ENCODE results near the gene MFGE8. TPM values are rescaled to one million over a fixed set of nuclear protein-coding genes. Genes with fewer than 3 reads are reported as not detected.

MFGE8 gene
- total and polyA plus RNA-seq, 9 of the 15 experiments (the other 6 are each of a cell fraction or from before 2014, with no cell fraction given): 2.3 to 142 (median 62.3) TPM

GRCh38 chr15:88865498-88866099, 47.6 kb downstream of the MFGE8 start (continued):
- TF ChIP-seq E2F5 (CRISPR knock-in tag; IDR thresholded peaks at IDR 0.05): no peak
- no peak for TF ChIP-seq TRIM28 (IDR thresholded peaks at IDR 0.05)
- TF ChIP-seq CEBPG (CRISPR knock-in tag; IDR thresholded peaks at IDR 0.05): no peak
- no peak for TF ChIP-seq CEBPG (tag; conservative IDR thresholded peaks at IDR 0.05 in 1 of 2, IDR thresholded peaks at IDR 0.05 in 1 of 2)
- no peak for TF ChIP-seq ZC3H8 (IDR thresholded peaks at IDR 0.05)
- TF ChIP-seq RERE (CRISPR knock-in tag; IDR thresholded peaks at IDR 0.05; ENCODE audit: borderline replicate concordance): no peak
- no peak for TF ChIP-seq ZNF133 (CRISPR knock-in tag; IDR thresholded peaks at IDR 0.05)
- no peak for TF ChIP-seq ZNF347 (CRISPR knock-in tag; IDR thresholded peaks at IDR 0.05; ENCODE audit: low read depth)
- 0 out of 4 replicates have a peak, but pooled peaks of 1 of the 2 experiments have one; percentile 43 for TF ChIP-seq RCOR1 (IDR thresholded peaks at IDR 0.05; ENCODE audit: borderline replicate concordance in 1 of 2, low read depth in 2 of 2, low read length in 2 of 2)
- no peak for TF ChIP-seq HEY1 (CRISPR knock-in tag; IDR thresholded peaks at IDR 0.05; ENCODE audit: borderline replicate concordance)
- TF ChIP-seq BDP1 (IDR thresholded peaks at IDR 0.05; ENCODE audit: insufficient read depth, insufficient read length): no peak
- no peak for TF ChIP-seq NR3C1 (CRISPR knock-in tag; IDR thresholded peaks at IDR 0.05)
- no peak for TF ChIP-seq CAMTA2 (CRISPR knock-in tag; conservative IDR thresholded peaks at IDR 0.05)
- TF ChIP-seq JUNB (CRISPR knock-in tag; conservative IDR thresholded peaks at IDR 0.05): no peak
- TF ChIP-seq ZBTB17 (CRISPR knock-in tag; IDR thresholded peaks at IDR 0.05): peak; percentile 89; the same call in 1 of the 2 replicates
- no peak for TF ChIP-seq ZNF212 (CRISPR knock-in tag; IDR thresholded peaks at IDR 0.05)
- TF ChIP-seq ZNF217 (CRISPR knock-in tag; IDR thresholded peaks at IDR 0.05): no peak
- no peak for TF ChIP-seq ZNF175 (CRISPR knock-in tag; IDR thresholded peaks at IDR 0.05; ENCODE audit: low read depth)
- TF ChIP-seq RFX1 (IDR thresholded peaks at IDR 0.05): no peak
- peak; percentile 36; the same call in 1 of the 2 replicates for TF ChIP-seq EP400 (IDR thresholded peaks at IDR 0.05)
- peak; percentile 43; the same call in 1 of the 2 replicates for TF ChIP-seq TCF3 (CRISPR knock-in tag; IDR thresholded peaks at IDR 0.05)
- TF ChIP-seq SIN3A (IDR thresholded peaks at IDR 0.05; ENCODE audit: borderline replicate concordance in 2 of 2, control insufficient read depth in 1 of 2, low read depth in 2 of 2, low read length in 2 of 2): no peak
- TF ChIP-seq ESRRA (IDR thresholded peaks at IDR 0.05; ENCODE audit: borderline replicate concordance, low read depth): peak; percentile 50; the same call in 1 of the 2 replicates
- TF ChIP-seq MEIS2 (IDR thresholded peaks at IDR 0.05; ENCODE audit: partially characterized antibody): peak; percentile 22
- TF ChIP-seq NFE2 (IDR thresholded peaks at IDR 0.05; ENCODE audit: low read depth): peak; percentile 49
- TF ChIP-seq ZNF184 (CRISPR knock-in tag; IDR thresholded peaks at IDR 0.05): no peak

All from K562 (cell line).